Stimulated activated naive CD8-positive, alpha-beta T cell treated with anti-CD3 and anti-CD28 coated beads, Interleukin-15, Interleukin-2, amounts not matched to agents 100 ng/mL and 50 ng/mL, for 24 hours (primary cell): ENCODE data around the gene C10orf120.

Experiments
- H3K27ac Mint-ChIP-seq: one replicate; pipeline ENCODE4 v1.8.0; 2021; ENCODE audit warnings: mild to moderate bottlenecking, mixed read lengths
- H3K27me3 Mint-ChIP-seq: one replicate; pipeline ENCODE4 v1.8.0; 2021; ENCODE audit warnings: mixed read lengths
- H3K36me3 Mint-ChIP-seq: one replicate; pipeline ENCODE4 v1.8.0; 2021; ENCODE audit warnings: low read depth, mixed read lengths
- H3K4me1 Mint-ChIP-seq: one replicate; pipeline ENCODE4 v1.8.0; 2021; ENCODE audit warnings: low read depth, mixed read lengths
- H3K4me3 Mint-ChIP-seq: one replicate; pipeline ENCODE4 v1.8.0; 2021; ENCODE audit warnings: mild to moderate bottlenecking, mixed read lengths
- H3K9me3 Mint-ChIP-seq: one replicate; pipeline ENCODE4 v1.8.0; 2021; ENCODE audit warnings: mixed read lengths

Gene C10orf120

GRCh38 chr10:122659126-122659525 is 40.5 kb downstream of the C10orf120 start:
- Mint-ChIP-seq H3K4me3 (no peak overlapping the region), H3K4me1 (no peaks in the 10 kb centered on the region), H3K36me3 (no peaks in the 10 kb centered on the region), H3K27me3 (no peaks in the 10 kb centered on the region), H3K27ac (no peak overlapping the region), H3K9me3 (no peaks in the 10 kb centered on the region)

GRCh38 chr10:122658356-122659049 is 41.1 kb downstream of the C10orf120 start:
- Mint-ChIP-seq H3K4me1 (no peaks in the 10 kb centered on the region), H3K4me3 (no peak overlapping the region), H3K9me3 (no peaks in the 10 kb centered on the region), H3K36me3 (no peaks in the 10 kb centered on the region), H3K27me3 (no peaks in the 10 kb centered on the region), H3K27ac (no peak overlapping the region)

- Mint-ChIP-seq H3K27ac (no peak overlapping the region), H3K4me1 (no peaks in the 10 kb centered on the region), H3K27me3 (peaks cover 5% of the 10 kb centered on the region), H3K9me3 (no peaks in the 10 kb centered on the region), H3K4me3 (no peak overlapping the region), H3K36me3 (no peaks in the 10 kb centered on the region)
These were observed 41.9 kb downstream of the C10orf120 start for GRCh38 chr10:122657729-122658128.

DNA sequence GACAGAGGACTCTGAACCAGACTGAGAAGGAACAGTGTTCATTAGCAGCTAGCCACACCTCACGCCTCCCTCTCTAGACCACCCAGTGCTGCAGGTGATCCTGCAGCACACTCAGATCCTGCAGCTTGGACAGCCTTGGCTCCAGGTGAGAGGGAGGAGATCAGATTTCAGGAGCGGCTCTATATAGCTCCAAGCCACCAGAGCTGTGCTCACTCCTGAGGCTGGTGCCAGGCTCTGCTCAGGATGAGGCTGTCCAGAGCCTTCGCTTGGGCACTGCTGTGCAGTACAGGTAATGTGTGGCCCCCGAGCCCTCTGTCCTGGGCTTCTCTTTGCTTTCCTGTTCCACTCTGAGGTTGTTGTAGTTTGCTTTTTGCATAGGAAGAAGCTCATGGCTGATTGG is 42.4 kb downstream of the C10orf120 start:
- no peaks in the 10 kb centered on the region for H3K36me3 Mint-ChIP-seq
- no peaks in the 10 kb centered on the region for H3K9me3 Mint-ChIP-seq
- H3K4me1 Mint-ChIP-seq: no peaks in the 10 kb centered on the region
- H3K4me3 Mint-ChIP-seq: no peak overlapping the region
- H3K27ac Mint-ChIP-seq: no peak overlapping the region
- H3K27me3 Mint-ChIP-seq: peaks cover 9% of the 10 kb centered on the region

GRCh38 chr10:122656741-122657140 is 42.9 kb downstream of the C10orf120 start:
- Mint-ChIP-seq H3K4me3 (no peak overlapping the region), H3K9me3 (peaks cover 4% of the 10 kb centered on the region), H3K4me1 (no peaks in the 10 kb centered on the region), H3K27ac (no peak overlapping the region), H3K36me3 (no peaks in the 10 kb centered on the region), H3K27me3 (peaks cover 13% of the 10 kb centered on the region)

DNA sequence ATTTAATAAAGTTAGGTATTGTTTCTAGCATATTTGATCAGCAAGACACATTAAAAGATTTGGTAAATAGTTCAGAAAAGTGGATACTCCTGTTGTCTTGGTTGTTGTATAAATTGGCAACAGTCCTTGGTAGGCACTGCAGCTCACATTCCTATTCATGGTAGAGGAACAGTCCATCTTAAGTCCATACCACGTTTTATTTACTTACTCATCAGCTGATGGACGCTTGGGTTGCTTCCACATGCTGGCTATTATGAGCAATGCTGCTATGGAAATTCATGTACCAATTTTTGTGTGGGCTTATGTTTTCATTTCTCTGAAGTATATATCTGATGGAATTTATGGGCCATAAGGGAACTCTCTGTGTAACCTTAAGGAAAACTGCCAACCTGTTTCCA is 43.3 kb downstream of the C10orf120 start:
- H3K36me3 Mint-ChIP-seq: no peaks in the 10 kb centered on the region

DNA sequence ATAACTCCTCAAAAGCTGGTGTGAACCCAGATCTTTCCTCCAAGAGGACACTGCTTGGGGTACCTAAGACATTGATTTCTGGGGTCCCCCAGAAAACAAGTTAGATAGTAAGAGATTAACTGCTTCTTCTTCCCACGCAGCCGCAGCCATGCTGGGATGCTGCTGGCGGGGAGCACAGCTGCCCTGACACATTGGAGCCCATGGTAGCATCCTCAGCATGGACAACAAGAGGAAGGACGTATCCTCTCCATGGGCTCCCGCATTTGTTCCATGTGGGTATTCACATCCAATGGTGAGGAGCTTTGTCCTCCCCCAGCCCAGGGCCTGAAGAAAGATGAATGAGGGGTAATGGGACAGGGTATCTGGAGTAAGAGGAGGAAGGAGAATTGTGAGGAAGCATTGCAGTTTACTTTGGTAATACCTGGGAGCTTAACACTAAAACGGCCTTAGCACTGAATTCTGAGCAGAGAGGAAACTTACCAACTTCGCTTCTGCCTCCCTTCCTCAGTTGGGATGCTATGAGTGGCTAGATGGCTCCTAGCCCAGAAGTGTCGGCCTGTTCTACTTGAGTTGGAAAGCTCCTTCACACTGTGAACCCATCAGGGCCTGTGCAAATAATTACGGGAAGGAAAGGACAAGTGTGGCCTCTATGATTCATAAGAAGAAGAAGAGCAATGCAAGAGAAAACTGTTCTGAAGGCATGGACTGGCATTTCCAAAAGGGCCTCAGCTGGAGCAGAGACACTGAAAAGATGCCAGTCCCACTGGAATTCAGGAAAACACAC is 43.9 kb downstream of the C10orf120 start:
- H3K9me3 Mint-ChIP-seq: peaks cover 4% of the 10 kb centered on the region
- H3K27me3 Mint-ChIP-seq: peaks cover 20% of the 10 kb centered on the region
- H3K27ac Mint-ChIP-seq: no peak overlapping the region
- no peaks in the 10 kb centered on the region for H3K4me1 Mint-ChIP-seq
- no peak overlapping the region for H3K4me3 Mint-ChIP-seq
- no peaks in the 10 kb centered on the region for H3K36me3 Mint-ChIP-seq

More for the DNA sequence above, 43.3 kb downstream of the C10orf120 start:
- H3K27me3 Mint-ChIP-seq: peaks cover 16% of the 10 kb centered on the region
- H3K27ac Mint-ChIP-seq: no peak overlapping the region
- no peak overlapping the region for H3K4me3 Mint-ChIP-seq
- H3K4me1 Mint-ChIP-seq: no peaks in the 10 kb centered on the region
- H3K9me3 Mint-ChIP-seq: peaks cover 4% of the 10 kb centered on the region

DNA sequence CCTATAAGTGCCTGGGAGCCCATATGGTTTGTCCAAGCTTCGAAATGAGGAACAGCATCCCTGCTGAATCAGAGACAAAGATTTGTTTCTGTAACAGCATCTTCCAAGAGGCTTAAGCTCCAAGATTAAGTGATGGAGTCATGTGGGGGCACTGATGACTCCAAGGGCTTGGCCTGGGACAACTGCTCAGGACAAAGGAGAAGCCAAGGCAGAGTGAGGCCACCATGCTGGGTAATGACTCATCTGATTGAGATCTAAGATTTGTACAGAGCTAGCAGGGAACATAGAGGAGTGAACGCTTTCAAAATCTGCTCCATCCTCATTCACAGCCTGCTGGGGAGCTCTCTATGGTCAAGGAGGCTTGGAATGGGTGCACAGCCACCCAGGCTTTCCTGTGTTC is 49.3 kb downstream of the C10orf120 start:
- no peak overlapping the region for H3K4me3 Mint-ChIP-seq
- peaks cover 4% of the 10 kb centered on the region for H3K9me3 Mint-ChIP-seq
- H3K27ac Mint-ChIP-seq: no peak overlapping the region
- no peaks in the 10 kb centered on the region for H3K36me3 Mint-ChIP-seq
- no peaks in the 10 kb centered on the region for H3K4me1 Mint-ChIP-seq
- peaks cover 24% of the 10 kb centered on the region for H3K27me3 Mint-ChIP-seq

DNA sequence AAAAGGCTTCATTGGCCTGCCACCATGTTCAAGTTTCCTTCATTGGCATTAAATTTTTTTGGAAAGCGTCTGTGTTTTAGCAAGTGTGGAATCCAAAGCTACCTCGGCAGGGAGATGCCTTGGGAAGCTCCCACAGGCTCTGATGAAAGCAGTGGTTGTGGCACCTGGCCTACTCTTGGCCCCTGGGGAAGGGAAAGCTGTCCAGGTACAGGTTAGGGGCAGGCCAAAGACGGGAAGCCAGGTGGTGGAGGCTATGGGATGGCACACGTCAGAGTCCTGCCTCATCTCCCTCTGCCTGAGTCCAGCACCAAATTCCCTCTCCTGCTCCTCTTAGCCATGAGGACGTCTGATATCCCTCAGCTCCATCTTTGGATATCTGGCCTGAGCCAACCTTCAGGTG is 49.7 kb downstream of the C10orf120 start:
- Mint-ChIP-seq H3K27ac (no peak overlapping the region), H3K9me3 (peaks cover 4% of the 10 kb centered on the region), H3K4me1 (no peaks in the 10 kb centered on the region), H3K27me3 (peaks cover 26% of the 10 kb centered on the region), H3K36me3 (no peaks in the 10 kb centered on the region), H3K4me3 (no peak overlapping the region)

- Mint-ChIP-seq H3K4me1 (no peaks in the 10 kb centered on the region), H3K27me3 (peaks cover 27% of the 10 kb centered on the region)
These were observed 50.8 kb downstream of the C10orf120 start for GRCh38 chr10:122648599-122649428.

More at GRCh38 chr10:122648599-122649428, 50.8 kb downstream of the C10orf120 start:
- Mint-ChIP-seq H3K4me3 (no peak overlapping the region), H3K9me3 (peaks cover 4% of the 10 kb centered on the region), H3K27ac (no peak overlapping the region), H3K36me3 (no peaks in the 10 kb centered on the region)
